B cell (primary cell): ENCODE results near the gene SLCO1A2.
"Not testable (repeated sequence)": the region's sequence is repeated elsewhere in the genome, so short reads cannot be mapped to it uniquely, and the experiment has no call there.

Experiments
- EZH2 ChIP-seq: IDR thresholded peaks from 2 replicates; pipeline ENCODE4 v1.6.1; 2012; ENCODE audit warnings: borderline replicate concordance, low read depth, mild to moderate bottlenecking, moderate library complexity, low read length; ENCODE audit not compliant: insufficient read depth, poor library complexity, severe bottlenecking
- TF ChIP-seq, protein P1 (sequence below): fragments of 200-600 bp; IDR thresholded peaks from one replicate; pipeline ENCODE4 v1.8.0; 2022; ENCODE audit warnings: antibody characterized with exemption, mild to moderate bottlenecking

DNA sequence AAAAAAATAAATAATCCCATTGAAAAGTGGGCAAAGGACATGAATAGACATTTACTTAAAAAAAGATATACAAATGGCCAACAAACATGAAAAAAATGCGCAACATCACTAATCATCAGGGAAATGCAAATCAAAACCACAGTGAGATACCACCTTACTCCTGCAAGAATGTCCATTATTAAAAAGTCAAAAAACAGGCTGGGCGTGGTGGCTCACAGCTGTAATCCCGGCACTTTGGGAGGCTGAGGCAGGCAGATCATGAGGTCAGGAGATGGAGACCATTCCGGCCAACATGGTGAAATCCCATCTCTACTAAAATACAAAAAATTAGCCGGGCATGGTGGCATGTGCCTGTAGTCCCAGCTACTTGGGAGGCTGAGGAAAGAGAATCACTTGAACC, 46.6 kb upstream of the SLCO1A2 start:
- TF ChIP-seq, protein P1, sequence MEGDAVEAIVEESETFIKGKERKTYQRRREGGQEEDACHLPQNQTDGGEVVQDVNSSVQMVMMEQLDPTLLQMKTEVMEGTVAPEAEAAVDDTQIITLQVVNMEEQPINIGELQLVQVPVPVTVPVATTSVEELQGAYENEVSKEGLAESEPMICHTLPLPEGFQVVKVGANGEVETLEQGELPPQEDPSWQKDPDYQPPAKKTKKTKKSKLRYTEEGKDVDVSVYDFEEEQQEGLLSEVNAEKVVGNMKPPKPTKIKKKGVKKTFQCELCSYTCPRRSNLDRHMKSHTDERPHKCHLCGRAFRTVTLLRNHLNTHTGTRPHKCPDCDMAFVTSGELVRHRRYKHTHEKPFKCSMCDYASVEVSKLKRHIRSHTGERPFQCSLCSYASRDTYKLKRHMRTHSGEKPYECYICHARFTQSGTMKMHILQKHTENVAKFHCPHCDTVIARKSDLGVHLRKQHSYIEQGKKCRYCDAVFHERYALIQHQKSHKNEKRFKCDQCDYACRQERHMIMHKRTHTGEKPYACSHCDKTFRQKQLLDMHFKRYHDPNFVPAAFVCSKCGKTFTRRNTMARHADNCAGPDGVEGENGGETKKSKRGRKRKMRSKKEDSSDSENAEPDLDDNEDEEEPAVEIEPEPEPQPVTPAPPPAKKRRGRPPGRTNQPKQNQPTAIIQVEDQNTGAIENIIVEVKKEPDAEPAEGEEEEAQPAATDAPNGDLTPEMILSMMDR, result not testable (repeated sequence)
- not testable (repeated sequence) for TF ChIP-seq EZH2
